NCI-H526 (cell line): ENCODE results near the gene ARHGEF4.

ENCODE experiments used
- DNase-seq, 2 experiments: peaks; one replicate each; lab custom pipeline; 2025; lab: John Stamatoyannopoulos, UW

ARHGEF4 gene

GRCh38 chr2:130834931-130835765 lies 1.6 kb upstream of the ARHGEF4 start:
- DNase-seq: peak; percentile 61 to 63

GRCh38 chr2:130835766-130836015 lies 1.0 kb upstream of the ARHGEF4 start:
- no peak for DNase-seq

GRCh38 chr2:130837175-130837810 lies 579 bp downstream of the ARHGEF4 start:
- DNase-seq: peak; percentile 43 to 65

GRCh38 chr2:130837811-130838565 lies 1.3 kb downstream of the ARHGEF4 start:
- no peak for DNase-seq

GRCh38 chr2:130839011-130839780 lies 2.5 kb downstream of the ARHGEF4 start:
- DNase-seq: no peak

GRCh38 chr2:130840506-130840905 lies 3.8 kb downstream of the ARHGEF4 start:
- no peak for DNase-seq

GRCh38 chr2:130841741-130842365 lies 5.1 kb downstream of the ARHGEF4 start:
- DNase-seq: no peak

GRCh38 chr2:130842770-130843169 lies 6.1 kb downstream of the ARHGEF4 start:
- DNase-seq: no peak

- DNase-seq: no peak
Measured at GRCh38 chr2:130843321-130843985, 6.7 kb downstream of the ARHGEF4 start.

GRCh38 chr2:130844161-130844560 lies 7.4 kb downstream of the ARHGEF4 start:
- DNase-seq: no peak

- no peak for DNase-seq
Measured at GRCh38 chr2:130845505-130846085, 8.9 kb downstream of the ARHGEF4 start.

GRCh38 chr2:130846233-130846632 lies 9.5 kb downstream of the ARHGEF4 start:
- no peak for DNase-seq

- DNase-seq: no peak
Measured at GRCh38 chr2:130846686-130847375, 10.1 kb downstream of the ARHGEF4 start.

- no peak for DNase-seq
Measured at GRCh38 chr2:130847776-130848525, 11.2 kb downstream of the ARHGEF4 start.

- DNase-seq: peak in 1 of 2 experiments; percentile 14
Measured at GRCh38 chr2:130848526-130849210, 12.0 kb downstream of the ARHGEF4 start.

- DNase-seq: no peak
Measured at GRCh38 chr2:130849896-130850787, 13.4 kb downstream of the ARHGEF4 start.

GRCh38 chr2:130850788-130851623 lies 14.3 kb downstream of the ARHGEF4 start:
- DNase-seq: peak; percentile 17 to 49
